Hepatocyte (in vitro differentiated cells): Measurements from ENCODE around the gene PRKCI.

Experiments used
- EZH2 ChIP-seq: fragments of 200-600 bp; sonication (generic); IDR thresholded peaks from 2 replicates; pipeline ENCODE4 v1.6.1; 2016; ENCODE audit warnings: antibody characterized with exemption, mild to moderate bottlenecking, borderline replicate concordance
- TF ChIP-seq, protein P1 (sequence below): fragments of 200-600 bp; sonication (generic); IDR thresholded peaks from 2 replicates; pipeline ENCODE4 v1.5.1; 2016; ENCODE audit warnings: antibody characterized with exemption, mild to moderate bottlenecking; ENCODE audit not compliant: poor library complexity

- TF ChIP-seq, protein P1, sequence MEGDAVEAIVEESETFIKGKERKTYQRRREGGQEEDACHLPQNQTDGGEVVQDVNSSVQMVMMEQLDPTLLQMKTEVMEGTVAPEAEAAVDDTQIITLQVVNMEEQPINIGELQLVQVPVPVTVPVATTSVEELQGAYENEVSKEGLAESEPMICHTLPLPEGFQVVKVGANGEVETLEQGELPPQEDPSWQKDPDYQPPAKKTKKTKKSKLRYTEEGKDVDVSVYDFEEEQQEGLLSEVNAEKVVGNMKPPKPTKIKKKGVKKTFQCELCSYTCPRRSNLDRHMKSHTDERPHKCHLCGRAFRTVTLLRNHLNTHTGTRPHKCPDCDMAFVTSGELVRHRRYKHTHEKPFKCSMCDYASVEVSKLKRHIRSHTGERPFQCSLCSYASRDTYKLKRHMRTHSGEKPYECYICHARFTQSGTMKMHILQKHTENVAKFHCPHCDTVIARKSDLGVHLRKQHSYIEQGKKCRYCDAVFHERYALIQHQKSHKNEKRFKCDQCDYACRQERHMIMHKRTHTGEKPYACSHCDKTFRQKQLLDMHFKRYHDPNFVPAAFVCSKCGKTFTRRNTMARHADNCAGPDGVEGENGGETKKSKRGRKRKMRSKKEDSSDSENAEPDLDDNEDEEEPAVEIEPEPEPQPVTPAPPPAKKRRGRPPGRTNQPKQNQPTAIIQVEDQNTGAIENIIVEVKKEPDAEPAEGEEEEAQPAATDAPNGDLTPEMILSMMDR = no peak
- no peak for TF ChIP-seq EZH2
Measured at GRCh38 chr3:170278627-170279026, 56.4 kb downstream of the PRKCI start.
